C4-2B (cell line): ENCODE data around the gene TTC12.

Source experiments
- ZFX ChIP-seq: fragments of 450-650 bp; IDR thresholded peaks from 2 replicates; pipeline ENCODE4 v1.6.1; 2017
- TF ChIP-seq, protein P1 (sequence below): fragments of 450-650 bp; conservative IDR thresholded peaks from 2 replicates; pipeline ENCODE4 v1.5.1; 2017; ENCODE audit warnings: mild to moderate bottlenecking

GRCh38 chr11:113373981-113374560 is 59.7 kb downstream of the TTC12 start:
- TF ChIP-seq, protein P1, sequence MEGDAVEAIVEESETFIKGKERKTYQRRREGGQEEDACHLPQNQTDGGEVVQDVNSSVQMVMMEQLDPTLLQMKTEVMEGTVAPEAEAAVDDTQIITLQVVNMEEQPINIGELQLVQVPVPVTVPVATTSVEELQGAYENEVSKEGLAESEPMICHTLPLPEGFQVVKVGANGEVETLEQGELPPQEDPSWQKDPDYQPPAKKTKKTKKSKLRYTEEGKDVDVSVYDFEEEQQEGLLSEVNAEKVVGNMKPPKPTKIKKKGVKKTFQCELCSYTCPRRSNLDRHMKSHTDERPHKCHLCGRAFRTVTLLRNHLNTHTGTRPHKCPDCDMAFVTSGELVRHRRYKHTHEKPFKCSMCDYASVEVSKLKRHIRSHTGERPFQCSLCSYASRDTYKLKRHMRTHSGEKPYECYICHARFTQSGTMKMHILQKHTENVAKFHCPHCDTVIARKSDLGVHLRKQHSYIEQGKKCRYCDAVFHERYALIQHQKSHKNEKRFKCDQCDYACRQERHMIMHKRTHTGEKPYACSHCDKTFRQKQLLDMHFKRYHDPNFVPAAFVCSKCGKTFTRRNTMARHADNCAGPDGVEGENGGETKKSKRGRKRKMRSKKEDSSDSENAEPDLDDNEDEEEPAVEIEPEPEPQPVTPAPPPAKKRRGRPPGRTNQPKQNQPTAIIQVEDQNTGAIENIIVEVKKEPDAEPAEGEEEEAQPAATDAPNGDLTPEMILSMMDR = no peak
- TF ChIP-seq ZFX = no peak
